K562 (cell line): Measurements from ENCODE around the gene HGD. TPM values are rescaled to one million over a fixed set of nuclear protein-coding genes. Genes with fewer than 3 reads are reported as not detected.

Source experiments
- ATAC-seq: fragments of 200-7000 bp; cut with Tn5 transposase; 3 replicates; pipeline ENCODE4 v1.9.1; 2020; ENCODE audit warnings: moderate library complexity
- BruUV-seq: library from RNA; stranded (reverse); fragments of 400-500 nt; replicated peaks from 2 replicates; lab custom pipeline; 2021; lab: Mats Ljungman, UMichigan
- CTCF ChIA-PET: fragments of 300-600 bp; formaldehyde crosslinking; extraction: SDS; loops from one replicate; lab custom pipeline; 2021; ENCODE audit warnings: low intra/inter-chr PET ratio; lab: Yijun Ruan, JAX
- POLR2A ChIA-PET: fragments of 300-600, 350-650 bp; sonication (Branson Sonifier 250); formaldehyde crosslinking; extraction: SDS; loops from one replicate; lab custom pipeline; 2021; ENCODE audit warnings: antibody characterized with exemption, inconsistent platforms; lab: Yijun Ruan, JAX
- DNase-seq, 4 experiments: peaks; one replicate each; pipeline versions ENCODE4 v3.0.0 to v3.0.0-alpha.2; 2011 to 2018; ENCODE audit warnings: low spot score in 3 of 4, mixed read lengths in 3 of 4; ENCODE audit errors: extremely low read depth in 1 of 4
- FAIRE-seq: peaks from 2 replicates; lab custom pipeline; 2011; peaks lifted over from hg19 to GRCh38; lab: Jason Lieb, UNC
- H2AFZ ChIP-seq: 2 replicates; pipeline ENCODE4 v1.6.0; 2011; ENCODE audit warnings: low read depth, low read length, control low read depth, inconsistent platforms
- H3K27ac ChIP-seq: fragments of 200-600 bp; 3 replicates; pipeline ENCODE4 v1.8.0; 2011; ENCODE audit warnings: low read depth, mild to moderate bottlenecking, control low read depth, inconsistent platforms, low read length, moderate library complexity, mixed read lengths; ENCODE audit errors: extremely low read depth
- H3K27me3 ChIP-seq, 2 experiments: fragments of 300-600 bp in 1 of 2; 2 replicates in 1 of 2; 3 replicates in 1 of 2; pipeline versions ENCODE4 v1.6.0 to v1.8.0; 2011; ENCODE audit warnings: inconsistent platforms in 2 of 2, low read length in 2 of 2, mild to moderate bottlenecking in 1 of 2, mixed read lengths in 1 of 2, moderate library complexity in 1 of 2; ENCODE audit not compliant: control insufficient read depth in 2 of 2, insufficient read depth in 2 of 2
- H3K36me3 ChIP-seq: fragments of 300-600 bp; 3 replicates; pipeline ENCODE4 v1.8.0; 2011; ENCODE audit warnings: mild to moderate bottlenecking, low read length, inconsistent platforms; ENCODE audit not compliant: control insufficient read depth, insufficient read depth
- H3K4me1 ChIP-seq, 2 experiments: fragments of 200-600 bp in 1 of 2; replicated peaks in 1 of 2; 2 replicates in 1 of 2; 3 replicates in 1 of 2; pipeline versions ENCODE4 v1.5.1 to v1.8.0; 2011; ENCODE audit warnings: inconsistent platforms in 2 of 2, low read length in 2 of 2, mild to moderate bottlenecking in 1 of 2, mixed read lengths in 1 of 2, moderate library complexity in 1 of 2; ENCODE audit not compliant: control insufficient read depth in 2 of 2, insufficient read depth in 2 of 2
- H3K4me2 ChIP-seq: 2 replicates; pipeline ENCODE4 v1.6.1; 2011; ENCODE audit warnings: low read length, control low read depth, inconsistent platforms, mixed read lengths; ENCODE audit not compliant: insufficient read depth
- H3K4me3 ChIP-seq: fragments of 200-600 bp; sonication (generic), shearing (Covaris generic); 2 replicates; pipeline ENCODE4 v1.5.1; 2016; ENCODE audit warnings: control low read depth, inconsistent platforms
- H3K79me2 ChIP-seq: fragments of 200-600 bp; 3 replicates; pipeline ENCODE4 v1.8.0; 2011; ENCODE audit warnings: low read length, inconsistent platforms; ENCODE audit not compliant: control insufficient read depth, insufficient read depth
- H3K9ac ChIP-seq, 2 experiments: 2 replicates each; pipeline versions ENCODE4 v1.6.0 to v1.6.1; 2011; ENCODE audit warnings: low read depth in 2 of 2, low read length in 2 of 2, control low read depth in 1 of 2, inconsistent platforms in 1 of 2, mild to moderate bottlenecking in 1 of 2, mixed read lengths in 1 of 2; ENCODE audit not compliant: insufficient read depth in 1 of 2
- H3K9me1 ChIP-seq: one replicate; pipeline ENCODE4 v1.6.0; 2011; ENCODE audit warnings: inconsistent platforms, mild to moderate bottlenecking, low read length, moderate library complexity; ENCODE audit not compliant: control insufficient read depth, insufficient read depth
- H3K9me3 ChIP-seq: replicated peaks from 2 replicates; pipeline ENCODE4 v1.5.1; 2011; ENCODE audit warnings: low read depth, low read length, inconsistent platforms; ENCODE audit not compliant: control insufficient read depth, insufficient read depth
- H4K20me1 ChIP-seq: replicated peaks from 2 replicates; pipeline ENCODE4 v1.6.1; 2011; ENCODE audit warnings: low read length, inconsistent platforms, mixed read lengths; ENCODE audit not compliant: control insufficient read depth, insufficient read depth
- CBFA2T3 ChIP-seq: fragments of 450-650 bp; IDR thresholded peaks from 2 replicates; pipeline ENCODE4 v1.6.1; 2017
- HCFC1 ChIP-seq: IDR thresholded peaks from 2 replicates; pipeline ENCODE4 v1.6.1; 2012; ENCODE audit warnings: low read depth, low read length, improper control_type of control experiment
- MIER1 ChIP-seq: fragments of 450-650 bp; IDR thresholded peaks from 2 replicates; pipeline ENCODE4 v1.6.1; 2016; ENCODE audit warnings: antibody characterized with exemption, mild to moderate bottlenecking, low read depth
- TSC22D4 ChIP-seq: fragments of 450-650 bp; IDR thresholded peaks from 2 replicates; pipeline ENCODE4 v1.6.1; 2016; ENCODE audit warnings: missing genetic modification characterization, missing biosample characterization, control low read depth
- ZNF311 ChIP-seq: fragments of 250-450 bp; sonication (Bioruptor Pico); IDR thresholded peaks from 2 replicates; pipeline ENCODE4 v1.4.0; 2020; ENCODE audit warnings: mild to moderate bottlenecking, moderate library complexity
- WGBS: fragments of 100-300 bp; shearing (Covaris generic); methylation state at CpG from one replicate; pipeline ENCODE4 v1.1.6; 2016; ENCODE audit warnings: low coverage, mixed read lengths; ENCODE audit not compliant: insufficient coverage; ENCODE audit errors: missing lambda C conversion rate; 5-methylcytosine and 5-hydroxymethylcytosine counted together
- in situ Hi-C: fragments of 300-500 bp; cut with MboI; formaldehyde crosslinking; loops from 4 replicates; pipeline ENCODE4 v1.15.0; 2018; ENCODE audit warnings: inconsistent platforms, mixed read lengths
- intact Hi-C: fragments of 100-400 bp; cut with micrococcal nuclease; formaldehyde crosslinking; loops from 2 replicates; pipeline ENCODE4 v1.14.2; 2022
- polyA plus RNA-seq, 8 experiments: library from polyadenylated mRNA; depleted of rRNA in 4 of 8; stranded (reverse) in 5 of 8; unstranded in 3 of 8; fragments of >200 nt; fragmentation: Nextera tagmentation in 2 of 8; fragmentation: Illumina TruSeq in 1 of 8; extraction: Ambion mirVana in 2 of 8; extraction: Trizol in 1 of 8; gene quantifications; 2 replicates each; pipeline versions ENCODE4 v1.2.1 to v1.2.3, GENCODE V29; 2011 to 2014; ENCODE audit warnings: inconsistent platforms in 1 of 8, missing spikeins in 1 of 8
- total RNA-seq, 7 experiments: library from RNA; depleted of rRNA in 6 of 7; stranded (reverse); fragments of >200 nt in 6 of 7; fragmentation: Illumina TruSeq in 2 of 7; extraction: Trizol in 2 of 7; gene quantifications; 2 replicates each; pipeline versions ENCODE4 v1.2.1 to v1.2.3, GENCODE V29; 2011 to 2021; ENCODE audit warnings: low replicate concordance in 1 of 7
- TF ChIP-seq, protein P1 (sequence below): sonication (generic); formaldehyde crosslinking; IDR thresholded peaks from 2 replicates; pipeline ENCODE4 v1.8.0; 2022; ENCODE audit warnings: missing genetic modification reagents, mild to moderate bottlenecking, borderline replicate concordance

The HGD gene
- total and polyA plus RNA-seq, 9 of the 15 experiments (the other 6 are each of a cell fraction or from before 2014, with no cell fraction given) = 0.08 to 0.25 (median 0.17) TPM; not detected in 4

- BruUV-seq = no TSS peak
- Histone ChIP-seq H3K79me2 (no peaks in the 10 kb centered on the region), H4K20me1 (no peaks in the 10 kb centered on the region), H3K9me3 (no peaks in the 10 kb centered on the region), H3K9me1 (no peaks in the 10 kb centered on the region), H3K27ac (no peak overlapping the region), H3K4me2 (no peak overlapping the region), H3K4me1 (no peaks in the 10 kb centered on the region; a peak in 1 of 5 replicates), H3K27me3 (no peaks in the 10 kb centered on the region), H3K4me3 (no peak overlapping the region), H2AFZ (no peak overlapping the region), H3K36me3 (no peaks in the 10 kb centered on the region), H3K9ac (0 out of 4 replicates have a peak overlapping the region, but pooled peaks of 1 of the 2 experiments have one; percentile 26)
- ATAC-seq (no peak), DNase-seq (no peak), FAIRE-seq (no peak)
- TF ChIP-seq HCFC1 (no peak), MIER1 (no peak), CBFA2T3 (peak; percentile 10; the same call in 1 of the 2 replicates), TSC22D4 (tag) (no peak), ZNF311 (CRISPR knock-in tag) (no peak)
- TF ChIP-seq, protein P1, sequence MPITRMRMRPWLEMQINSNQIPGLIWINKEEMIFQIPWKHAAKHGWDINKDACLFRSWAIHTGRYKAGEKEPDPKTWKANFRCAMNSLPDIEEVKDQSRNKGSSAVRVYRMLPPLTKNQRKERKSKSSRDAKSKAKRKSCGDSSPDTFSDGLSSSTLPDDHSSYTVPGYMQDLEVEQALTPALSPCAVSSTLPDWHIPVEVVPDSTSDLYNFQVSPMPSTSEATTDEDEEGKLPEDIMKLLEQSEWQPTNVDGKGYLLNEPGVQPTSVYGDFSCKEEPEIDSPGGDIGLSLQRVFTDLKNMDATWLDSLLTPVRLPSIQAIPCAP (CRISPR knock-in tag) = no peak
- POLR2A ChIA-PET = no interaction called here
- CTCF ChIA-PET = no interaction called here
- intact Hi-C loops (no loop called here), in situ Hi-C loops (no loop called here)
- WGBS = 7% methylated on average over 3 of the region's 5 CpGs
Measured at GRCh38 chr3:120652896-120653545, 29.0 kb downstream of the HGD start.
